ENCODE measurements around the gene CLPX. TPM values are rescaled to one million over a fixed set of nuclear protein-coding genes. Genes with fewer than 3 reads are reported as not detected.
A peak's percentile ranks its signal among the peaks of the same experiment; 100 is the strongest.

CLPX gene
- total RNA-seq, 1 donor from 2014 or later = 45.3 TPM

DNA sequence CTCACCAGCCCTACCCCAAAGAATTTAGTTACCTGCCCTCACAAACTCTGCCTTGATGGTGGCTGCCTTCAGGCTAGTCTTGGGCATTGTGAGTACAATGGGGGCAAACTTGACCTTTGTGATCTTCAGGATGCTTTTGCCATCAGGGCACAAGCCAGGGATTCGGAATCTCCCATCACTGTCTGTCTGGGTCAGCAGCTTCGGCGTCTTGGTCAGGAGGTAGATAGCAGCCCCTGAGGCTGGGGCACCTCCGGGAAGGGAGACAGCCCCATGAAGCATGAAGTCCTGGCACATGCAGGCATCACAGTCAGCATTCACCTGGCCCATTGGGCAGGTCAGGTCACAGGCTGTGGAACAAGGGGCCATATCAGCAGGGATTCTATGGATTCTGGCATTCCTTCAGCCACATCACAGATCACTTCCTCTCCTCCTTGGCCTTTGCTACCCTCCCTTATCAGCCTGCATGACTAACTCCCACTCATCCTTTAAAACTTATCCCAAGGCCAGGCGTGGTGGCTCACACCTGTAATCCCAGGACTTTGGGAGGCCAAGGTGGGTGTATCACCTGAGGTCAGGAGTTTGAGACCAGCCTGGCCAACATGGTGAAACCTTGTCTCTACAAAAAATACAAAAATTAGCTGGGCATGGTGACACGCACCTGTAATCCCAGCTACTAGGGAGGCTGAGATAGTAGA lies 19.2 kb upstream of the CLPX start:
- FAIRE-seq (no peak), DNase-seq (ENCODE audit: low read depth) (no peak)
- TF ChIP-seq, protein P1, sequence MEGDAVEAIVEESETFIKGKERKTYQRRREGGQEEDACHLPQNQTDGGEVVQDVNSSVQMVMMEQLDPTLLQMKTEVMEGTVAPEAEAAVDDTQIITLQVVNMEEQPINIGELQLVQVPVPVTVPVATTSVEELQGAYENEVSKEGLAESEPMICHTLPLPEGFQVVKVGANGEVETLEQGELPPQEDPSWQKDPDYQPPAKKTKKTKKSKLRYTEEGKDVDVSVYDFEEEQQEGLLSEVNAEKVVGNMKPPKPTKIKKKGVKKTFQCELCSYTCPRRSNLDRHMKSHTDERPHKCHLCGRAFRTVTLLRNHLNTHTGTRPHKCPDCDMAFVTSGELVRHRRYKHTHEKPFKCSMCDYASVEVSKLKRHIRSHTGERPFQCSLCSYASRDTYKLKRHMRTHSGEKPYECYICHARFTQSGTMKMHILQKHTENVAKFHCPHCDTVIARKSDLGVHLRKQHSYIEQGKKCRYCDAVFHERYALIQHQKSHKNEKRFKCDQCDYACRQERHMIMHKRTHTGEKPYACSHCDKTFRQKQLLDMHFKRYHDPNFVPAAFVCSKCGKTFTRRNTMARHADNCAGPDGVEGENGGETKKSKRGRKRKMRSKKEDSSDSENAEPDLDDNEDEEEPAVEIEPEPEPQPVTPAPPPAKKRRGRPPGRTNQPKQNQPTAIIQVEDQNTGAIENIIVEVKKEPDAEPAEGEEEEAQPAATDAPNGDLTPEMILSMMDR (IDR thresholded peaks at IDR 0.05; ENCODE audit: insufficient read depth, low read length, severe bottlenecking) = no peak
- Histone ChIP-seq H3K36me3 (ENCODE audit: control insufficient read depth, insufficient read depth, low read length) (no peaks in the 10 kb centered on the region), H3K27me3 (ENCODE audit: control insufficient read depth, insufficient read depth, low read length) (no peaks in the 10 kb centered on the region), H3K4me3 (ENCODE audit: low read depth, low read length) (no peak overlapping the region)

DNA sequence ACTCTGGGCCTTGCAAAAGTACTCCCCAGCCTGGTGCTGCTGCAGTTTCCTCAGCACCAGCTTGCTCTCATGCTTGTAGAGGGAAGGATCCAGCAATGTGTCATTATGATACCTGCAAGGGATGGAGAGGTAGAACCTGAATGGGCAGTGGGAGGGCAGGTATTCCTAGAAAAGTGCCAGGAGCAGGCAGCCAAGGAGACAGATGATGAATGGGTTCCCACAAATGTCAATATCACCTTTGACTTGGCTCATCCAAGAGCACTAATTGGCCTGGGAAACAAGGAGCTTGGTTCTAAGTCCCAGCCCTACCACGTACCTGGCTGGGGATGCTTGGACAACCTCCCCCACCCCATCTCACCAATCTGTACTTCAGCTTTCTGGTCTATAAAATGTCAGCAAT lies 16.8 kb upstream of the CLPX start:
- H3K27me3 ChIP-seq (ENCODE audit: control insufficient read depth, insufficient read depth, low read length) = no peaks in the 10 kb centered on the region
- FAIRE-seq (no peak), DNase-seq (ENCODE audit: low read depth) (no peak)
- no peak overlapping the region for H3K4me3 ChIP-seq (ENCODE audit: low read depth, low read length)
- TF ChIP-seq, protein P1 (IDR thresholded peaks at IDR 0.05; ENCODE audit: insufficient read depth, low read length, severe bottlenecking) = no peak
- no peaks in the 10 kb centered on the region for H3K36me3 ChIP-seq (ENCODE audit: control insufficient read depth, insufficient read depth, low read length)

GRCh38 chr15:65198571-65198970 lies 13.4 kb upstream of the CLPX start:
- TF ChIP-seq, protein P1 (IDR thresholded peaks at IDR 0.05; ENCODE audit: insufficient read depth, low read length, severe bottlenecking) = no peak
- DNase-seq (ENCODE audit: low read depth) (no peak), FAIRE-seq (peak; percentile 73)
- no peaks in the 10 kb centered on the region for H3K36me3 ChIP-seq (ENCODE audit: control insufficient read depth, insufficient read depth, low read length)
- H3K4me3 ChIP-seq (ENCODE audit: low read depth, low read length) = no peak overlapping the region
- H3K27me3 ChIP-seq (ENCODE audit: control insufficient read depth, insufficient read depth, low read length) = no peaks in the 10 kb centered on the region

GRCh38 chr15:65197337-65197645 lies 12.1 kb upstream of the CLPX start:
- DNase-seq (ENCODE audit: low read depth) = no peak
- no peak for FAIRE-seq
- H3K36me3 ChIP-seq (ENCODE audit: control insufficient read depth, insufficient read depth, low read length) = no peaks in the 10 kb centered on the region
- no peak overlapping the region for H3K4me3 ChIP-seq (ENCODE audit: low read depth, low read length)
- TF ChIP-seq, protein P1 (IDR thresholded peaks at IDR 0.05; ENCODE audit: insufficient read depth, low read length, severe bottlenecking) = no peak
- no peaks in the 10 kb centered on the region for H3K27me3 ChIP-seq (ENCODE audit: control insufficient read depth, insufficient read depth, low read length)

GRCh38 chr15:65196637-65197336 lies 11.6 kb upstream of the CLPX start:
- no peak for DNase-seq (ENCODE audit: low read depth)
- TF ChIP-seq, protein P1 (IDR thresholded peaks at IDR 0.05; ENCODE audit: insufficient read depth, low read length, severe bottlenecking) = no peak
- no peak for FAIRE-seq
- no peaks in the 10 kb centered on the region for H3K36me3 ChIP-seq (ENCODE audit: control insufficient read depth, insufficient read depth, low read length)
- no peaks in the 10 kb centered on the region for H3K27me3 ChIP-seq (ENCODE audit: control insufficient read depth, insufficient read depth, low read length)
- H3K4me3 ChIP-seq (ENCODE audit: low read depth, low read length) = no peak overlapping the region
